Mucosa of stomach (tissue), 1 donor: Measurements from ENCODE around the gene ZNF432.
"Not testable (repeated sequence)": the region's sequence is repeated elsewhere in the genome, so short reads cannot be mapped to it uniquely, and the experiment has no call there.

ENCODE experiments used
- H3K27me3 ChIP-seq: one replicate; pipeline ENCODE4 v1.7.0; 2013; ENCODE audit warnings: mild to moderate bottlenecking, low read length; ENCODE audit not compliant: control insufficient read depth, insufficient read depth
- H3K36me3 ChIP-seq: one replicate; pipeline ENCODE4 v1.7.0; 2013; ENCODE audit warnings: low read length; ENCODE audit not compliant: control insufficient read depth, insufficient read depth
- H3K4me1 ChIP-seq: one replicate; pipeline ENCODE4 v1.7.0; 2013; ENCODE audit warnings: mild to moderate bottlenecking, low read length; ENCODE audit not compliant: control insufficient read depth, insufficient read depth
- H3K4me3 ChIP-seq: one replicate; pipeline ENCODE4 v1.7.0; 2013; ENCODE audit warnings: low read length
- H3K9ac ChIP-seq: one replicate; pipeline ENCODE4 v1.7.0; 2013; ENCODE audit warnings: mild to moderate bottlenecking, low read length, moderate library complexity
- H3K9me3 ChIP-seq: one replicate; pipeline ENCODE4 v1.7.0; 2013; ENCODE audit warnings: mild to moderate bottlenecking, low read length, moderate library complexity; ENCODE audit not compliant: control insufficient read depth
- donor health status: Pancreatic carcinoma.

The ZNF432 gene

DNA sequence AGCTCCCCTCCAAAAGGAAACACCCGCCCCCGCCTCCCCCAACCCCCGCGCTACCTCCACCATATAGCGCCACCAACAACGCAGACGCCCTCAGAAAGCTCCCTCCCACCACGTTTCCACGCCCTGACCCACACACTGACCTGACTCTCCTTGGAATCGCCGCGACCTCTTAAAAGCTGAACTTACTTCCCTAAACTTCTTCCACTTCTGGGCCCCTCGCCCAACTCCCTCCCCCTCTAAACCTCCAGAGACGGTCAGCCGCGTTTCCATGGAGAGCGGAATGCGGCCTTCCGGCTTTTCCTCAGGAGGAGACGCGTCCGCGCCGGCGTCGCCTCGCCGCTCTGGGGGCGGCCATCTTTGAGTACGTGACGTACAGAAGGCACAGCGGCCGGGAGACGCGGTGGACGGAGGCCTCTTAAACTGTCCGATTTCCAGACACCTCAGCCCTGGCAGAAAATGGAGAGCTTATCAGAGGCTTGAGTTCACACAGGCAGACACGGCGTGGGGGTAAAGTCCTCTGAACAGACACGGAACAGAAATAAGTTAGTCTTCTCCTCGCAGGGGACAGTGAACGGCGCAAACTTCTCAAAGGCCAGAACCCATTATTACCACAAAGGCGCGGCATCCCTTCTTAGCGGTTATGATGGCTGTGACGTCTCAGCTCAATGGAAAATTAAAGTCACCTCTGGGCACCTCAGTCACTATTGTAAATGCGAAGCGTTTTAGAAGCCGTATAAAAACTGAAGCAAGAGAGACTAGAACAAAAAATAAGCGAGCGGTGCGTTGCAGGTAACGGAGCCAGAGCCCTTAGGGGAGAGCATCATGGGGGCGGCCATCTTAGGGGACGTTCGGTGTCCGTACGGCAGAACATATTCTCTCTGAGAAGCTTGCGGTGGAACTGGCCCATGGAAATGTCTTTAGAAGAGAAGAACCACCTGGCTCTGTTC, at the start of gene ZNF432:
ZNF432 (minus strand) TSS at position 284 of the 947 bp plus-strand sequence. CDS start 1,970 bp downstream, outside the sequence.
- H3K36me3 ChIP-seq: no peaks in the 10 kb centered on the region
- no peaks in the 10 kb centered on the region for H3K27me3 ChIP-seq
- H3K4me1 ChIP-seq: no peaks in the 10 kb centered on the region
- peaks cover 6% of the 10 kb centered on the region for H3K9me3 ChIP-seq
- peak within 1 kb of the TSS; percentile 86 for H3K9ac ChIP-seq
- peak within 1 kb of the TSS; percentile 94 for H3K4me3 ChIP-seq

DNA sequence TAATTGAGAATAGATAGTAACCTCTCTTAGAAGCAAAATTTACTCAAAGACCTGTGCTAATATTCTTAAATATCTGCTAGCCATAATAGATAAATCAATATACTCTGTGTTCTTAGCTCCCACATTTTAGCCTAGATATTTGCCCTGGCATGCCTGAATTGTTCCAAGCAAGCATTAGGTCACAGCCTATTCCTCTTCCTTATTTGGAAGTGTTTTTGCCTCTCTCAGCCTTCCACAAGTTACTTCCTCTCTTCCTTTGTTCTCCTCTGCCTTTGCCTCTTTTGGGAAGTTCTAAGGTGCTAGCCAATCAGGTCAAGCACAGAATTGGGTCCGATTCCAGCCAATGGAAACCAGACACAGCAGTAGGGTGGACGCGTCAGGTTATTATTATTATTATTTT, 47.8 kb upstream of the ZNF432 start:
- H3K9ac ChIP-seq, H3K4me1 ChIP-seq, H3K4me3 ChIP-seq, H3K9me3 ChIP-seq, H3K36me3 ChIP-seq, H3K27me3 ChIP-seq: not testable (repeated sequence)

DNA sequence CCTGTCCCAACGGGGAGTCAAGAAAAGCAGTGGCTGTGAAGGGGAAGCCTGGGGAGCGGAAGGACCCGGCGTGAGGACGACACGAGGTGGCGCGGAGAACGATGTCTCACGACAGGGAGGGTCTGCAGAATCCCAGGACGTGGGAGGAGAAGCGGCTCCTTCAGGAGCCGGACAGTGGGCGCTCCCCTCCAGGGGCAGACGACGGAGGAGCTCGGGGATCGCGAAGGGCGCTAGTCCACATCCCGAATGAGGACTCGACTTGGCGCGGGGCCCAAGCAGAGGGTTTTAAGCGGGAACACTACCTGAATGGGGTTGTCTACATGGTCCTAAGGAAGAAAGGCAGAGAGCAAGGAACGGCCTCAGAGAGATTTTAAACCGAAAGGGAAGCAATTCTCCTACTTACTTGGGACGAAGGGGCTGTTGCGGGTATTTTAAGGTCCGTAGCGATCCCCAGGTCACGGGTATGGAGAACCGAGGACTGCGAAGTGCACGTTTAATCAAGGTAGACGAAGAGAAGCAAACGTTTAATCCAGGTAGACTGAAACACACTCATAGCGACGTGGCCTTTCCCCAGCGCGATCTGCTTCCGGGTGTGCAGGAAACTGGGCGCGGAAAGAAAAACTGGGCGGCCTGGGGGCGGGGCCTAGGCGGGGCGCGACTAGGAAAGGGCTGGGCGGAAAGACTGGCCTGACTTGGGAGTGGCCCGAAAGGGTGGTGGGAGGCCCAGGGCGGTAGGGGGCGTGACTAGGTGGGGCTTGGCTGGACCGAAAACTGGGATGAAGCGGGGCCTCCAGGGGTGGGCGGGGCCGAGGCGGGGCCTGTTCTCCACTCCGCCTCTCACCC, 46.8 kb upstream of the ZNF432 start, which contains the start of gene ZNF841:
ZNF841 (minus strand) TSS at position 594 of the 843 bp plus-strand sequence. CDS start 10,964 bp downstream, outside the sequence.
- Histone ChIP-seq H3K9ac (peak within 1 kb of the TSS; percentile 91), H3K36me3 (no peaks in the 10 kb centered on the region), H3K4me1 (peaks cover 8% of the 10 kb centered on the region), H3K9me3 (no peaks in the 10 kb centered on the region), H3K4me3 (peak within 1 kb of the TSS; percentile 78), H3K27me3 (no peaks in the 10 kb centered on the region)

DNA sequence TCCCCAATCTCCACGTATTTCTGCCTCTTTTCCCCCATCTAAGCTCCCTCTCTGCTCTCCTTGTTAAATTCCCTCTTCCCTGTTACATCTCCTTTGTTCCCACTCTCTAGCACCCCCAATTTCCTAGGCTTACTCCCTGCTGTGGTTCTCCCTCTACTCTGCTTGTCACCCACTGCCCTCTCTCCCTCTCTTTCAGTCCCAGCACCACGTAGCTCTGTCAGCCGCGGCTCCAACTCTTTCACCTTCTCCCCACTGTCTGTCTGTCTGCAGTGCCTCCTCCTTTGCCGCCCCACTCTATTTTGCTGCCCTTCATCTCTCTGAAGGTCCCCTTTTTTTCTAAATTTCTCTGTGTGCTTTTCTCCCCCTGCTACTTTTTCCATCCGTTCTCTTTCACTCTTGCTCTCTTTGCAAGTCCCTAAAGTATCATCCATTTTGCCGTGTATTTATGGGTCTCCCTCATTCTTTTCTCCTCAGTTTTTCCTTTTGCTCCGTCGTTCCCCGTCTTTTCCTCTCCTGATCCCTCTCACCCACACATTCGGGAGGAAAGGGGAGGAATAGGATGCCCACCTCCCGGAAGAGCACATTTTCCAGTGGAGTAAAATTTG, 46.0 kb upstream of the ZNF432 start:
- H3K9me3 ChIP-seq: no peaks in the 10 kb centered on the region
- H3K36me3 ChIP-seq: no peaks in the 10 kb centered on the region
- H3K4me1 ChIP-seq: peaks cover 8% of the 10 kb centered on the region
- no peaks in the 10 kb centered on the region for H3K27me3 ChIP-seq
- peak overlapping the region; percentile 91 for H3K9ac ChIP-seq
- H3K4me3 ChIP-seq: peak overlapping the region; percentile 78

DNA sequence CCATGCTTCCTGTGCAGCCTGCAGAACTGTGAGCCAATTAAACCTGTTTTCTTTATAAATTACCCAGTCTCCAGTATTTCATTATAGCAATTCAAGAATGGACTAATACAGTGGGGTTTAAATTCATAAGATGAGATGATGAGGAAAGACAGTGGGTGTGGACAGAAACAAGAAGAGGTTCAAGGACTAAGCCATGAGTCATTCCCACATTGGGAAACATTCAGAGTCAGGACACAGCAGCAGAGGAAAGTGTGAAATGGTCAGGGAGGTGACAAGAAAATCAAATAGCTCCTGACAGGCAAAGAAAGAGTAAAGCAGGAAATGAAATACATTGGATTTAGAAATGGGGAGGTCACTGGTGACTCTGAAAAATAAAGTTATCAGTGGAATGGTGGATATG, 37.8 kb upstream of the ZNF432 start:
- no peaks in the 10 kb centered on the region for H3K36me3 ChIP-seq
- H3K9me3 ChIP-seq: peaks cover 4% of the 10 kb centered on the region

DNA sequence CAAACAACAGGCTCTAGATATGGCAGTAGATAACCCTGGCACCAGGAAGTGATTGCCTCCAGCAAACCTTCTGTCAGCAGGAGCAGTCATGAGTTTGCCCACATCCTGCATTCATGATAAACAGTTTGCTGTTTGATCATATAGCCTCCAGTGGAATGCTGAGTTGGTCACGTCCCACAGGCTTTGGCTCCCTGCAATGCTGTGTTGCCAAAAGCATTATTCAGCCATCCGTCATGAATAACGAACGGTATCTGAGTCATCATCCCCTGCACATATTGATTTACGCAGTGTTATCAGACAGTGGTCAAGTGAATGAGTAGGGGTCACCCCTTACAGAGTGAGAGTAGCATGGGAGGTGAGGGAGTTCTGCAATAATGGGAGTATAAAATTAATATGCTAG, 21.9 kb upstream of the ZNF432 start:
- Histone ChIP-seq H3K36me3 (peaks cover 28% of the 10 kb centered on the region), H3K9ac (no peak overlapping the region), H3K4me3 (no peak overlapping the region), H3K9me3 (peaks cover 48% of the 10 kb centered on the region), H3K27me3 (no peaks in the 10 kb centered on the region), H3K4me1 (no peaks in the 10 kb centered on the region)

More for the DNA sequence above, 37.8 kb upstream of the ZNF432 start:
- Histone ChIP-seq H3K27me3 (no peaks in the 10 kb centered on the region), H3K4me1 (no peaks in the 10 kb centered on the region), H3K4me3 (no peak overlapping the region), H3K9ac (no peak overlapping the region)

DNA sequence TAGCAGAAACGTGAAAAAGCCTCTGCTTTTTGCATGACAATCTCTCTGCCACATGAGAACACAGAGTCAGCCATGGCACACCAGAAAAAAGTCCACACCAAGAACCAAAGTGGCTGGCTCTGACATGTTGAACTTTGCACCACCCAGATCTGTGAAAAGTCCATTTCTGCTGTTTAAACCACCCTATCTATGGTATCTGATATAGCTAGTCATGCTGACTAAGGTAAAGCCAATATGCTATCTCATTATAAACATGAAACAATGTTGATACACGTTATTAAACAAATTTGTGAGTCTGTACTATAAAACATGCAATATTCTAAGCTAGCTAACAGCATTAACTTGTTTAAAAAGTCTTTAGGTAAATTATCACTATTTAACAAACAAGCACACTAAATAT, 21.0 kb upstream of the ZNF432 start:
- Histone ChIP-seq H3K4me1 (no peaks in the 10 kb centered on the region), H3K4me3 (no peak overlapping the region), H3K9ac (no peak overlapping the region), H3K9me3 (peaks cover 41% of the 10 kb centered on the region), H3K27me3 (no peaks in the 10 kb centered on the region), H3K36me3 (peaks cover 27% of the 10 kb centered on the region)

DNA sequence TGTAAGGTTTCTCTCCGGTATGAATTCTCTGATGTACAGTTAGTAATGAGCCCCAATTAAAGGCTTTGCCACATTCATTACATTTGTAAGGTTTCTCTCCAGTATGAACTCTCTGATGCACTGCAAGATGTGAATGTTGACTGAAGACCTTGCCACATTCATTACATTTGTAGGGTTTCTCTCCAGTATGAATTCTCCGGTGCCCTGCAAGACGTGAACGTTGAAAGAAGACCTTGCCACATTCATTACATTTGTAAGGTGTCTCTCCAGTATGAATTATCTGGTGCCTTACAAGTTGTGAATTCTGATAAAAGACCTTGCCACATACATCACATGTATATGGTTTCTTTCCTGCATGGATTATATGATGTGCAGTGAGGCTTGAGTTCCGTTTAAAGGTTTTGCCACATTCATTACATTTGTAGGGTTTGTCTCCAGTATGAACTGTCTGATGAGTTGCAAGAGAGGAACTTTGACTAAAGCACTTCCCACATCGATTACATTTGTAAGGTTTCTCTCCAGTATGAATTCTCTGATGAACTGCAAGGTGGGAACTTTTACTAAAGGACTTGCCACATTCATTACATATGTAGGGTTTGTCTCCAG, 17.7 kb upstream of the ZNF432 start:
- H3K4me3 ChIP-seq: peak overlapping the region; percentile 4
- no peaks in the 10 kb centered on the region for H3K27me3 ChIP-seq
- peaks cover 48% of the 10 kb centered on the region for H3K9me3 ChIP-seq
- H3K36me3 ChIP-seq: peaks cover 27% of the 10 kb centered on the region
- H3K9ac ChIP-seq: no peak overlapping the region
- H3K4me1 ChIP-seq: no peaks in the 10 kb centered on the region

DNA sequence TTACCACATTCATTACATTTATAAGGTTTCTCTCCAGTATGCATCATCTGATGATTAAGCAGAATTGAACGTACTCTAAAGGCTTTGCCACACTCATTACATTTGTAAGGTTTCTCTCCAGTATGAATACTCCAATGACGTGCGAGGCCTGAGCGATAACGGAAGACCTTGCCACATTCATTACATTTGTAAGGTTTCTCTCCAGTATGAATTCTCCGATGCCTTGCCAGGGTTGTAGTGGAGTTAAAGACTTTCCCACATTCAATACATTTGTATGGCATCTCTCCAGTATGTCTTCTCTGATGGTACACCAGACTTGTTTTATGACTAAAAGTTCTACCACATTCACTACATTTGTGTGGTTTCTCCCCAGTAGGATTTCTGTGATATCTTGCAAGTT, 16.8 kb upstream of the ZNF432 start:
- Histone ChIP-seq H3K9ac (no peak overlapping the region), H3K4me3 (no peak overlapping the region), H3K9me3 (peaks cover 55% of the 10 kb centered on the region), H3K27me3 (no peaks in the 10 kb centered on the region), H3K36me3 (peaks cover 23% of the 10 kb centered on the region), H3K4me1 (no peaks in the 10 kb centered on the region)

DNA sequence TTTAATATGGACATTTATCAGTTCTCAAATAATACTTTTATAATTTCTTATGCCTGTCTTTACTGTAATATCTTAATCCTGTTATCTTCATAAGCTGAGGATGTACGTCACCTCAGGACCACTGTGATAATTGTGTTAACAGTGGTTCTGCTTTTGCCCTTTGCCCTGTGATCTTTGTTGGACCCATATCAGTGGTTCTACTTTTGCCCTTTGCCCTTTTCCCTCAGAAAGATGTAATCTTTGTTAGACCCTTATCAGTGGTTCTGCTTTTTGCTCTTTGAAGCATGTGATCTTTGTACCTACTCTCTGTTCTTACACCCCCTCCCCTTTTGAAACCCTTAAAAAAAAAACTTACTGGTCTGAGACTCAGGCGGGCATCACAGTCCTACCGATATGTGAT, 7.8 kb upstream of the ZNF432 start:
- H3K36me3 ChIP-seq, H3K4me3 ChIP-seq, H3K27me3 ChIP-seq, H3K4me1 ChIP-seq, H3K9ac ChIP-seq: not testable (repeated sequence)
- H3K9me3 ChIP-seq: peaks cover 14% of the 10 kb centered on the region

DNA sequence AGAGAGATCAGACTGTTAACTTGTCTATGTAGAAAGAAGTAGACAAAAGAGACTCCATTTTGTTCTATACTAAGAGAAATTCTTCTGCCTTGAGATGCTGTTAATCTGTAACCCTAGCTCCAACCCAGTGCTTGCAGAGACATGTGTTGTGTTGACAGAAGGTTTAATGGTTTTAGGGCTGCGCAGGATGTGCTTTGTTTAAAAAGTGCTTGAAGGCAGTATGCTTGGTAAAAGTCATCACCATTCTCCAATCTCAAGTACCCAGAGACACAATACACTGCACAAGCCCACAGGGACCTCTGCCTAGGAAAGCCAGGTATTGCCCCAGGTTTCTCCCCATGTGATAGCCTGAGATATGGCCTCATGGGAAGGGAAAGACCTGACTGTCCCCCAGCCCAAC, 3.1 kb upstream of the ZNF432 start:
- H3K36me3 ChIP-seq, H3K4me3 ChIP-seq, H3K27me3 ChIP-seq, H3K9me3 ChIP-seq, H3K4me1 ChIP-seq, H3K9ac ChIP-seq: not testable (repeated sequence)
